Liver (tissue), 9 donors: ENCODE results near the gene SAMD4B. TPM values are rescaled to one million over a fixed set of nuclear protein-coding genes. Genes with fewer than 3 reads are reported as not detected.

Source experiments
- DNase-seq: peaks from one replicate; pipeline ENCODE4 v3.0.0-alpha.2; 2017; ENCODE audit warnings: low spot score
- H3K27ac ChIP-seq, 2 donors: one replicate each; pipeline ENCODE4 v1.7.0; 2013; ENCODE audit warnings: inconsistent platforms in 2 of 2, low read length in 2 of 2, control low read depth in 1 of 2, low read depth in 1 of 2, mild to moderate bottlenecking in 1 of 2
- H3K27me3 ChIP-seq, 4 donors: one replicate each; pipeline versions ENCODE4 v1.6.1 to v1.7.0; 2013; ENCODE audit warnings: low read length in 3 of 4, inconsistent platforms in 1 of 4, mild to moderate bottlenecking in 1 of 4, moderate library complexity in 1 of 4; ENCODE audit not compliant: control insufficient read depth in 4 of 4, insufficient read depth in 4 of 4
- H3K36me3 ChIP-seq, 4 donors: one replicate each; pipeline versions ENCODE4 v1.6.1 to v1.7.0; 2013; ENCODE audit warnings: low read length in 3 of 4, mild to moderate bottlenecking in 3 of 4, low read depth in 1 of 4, moderate library complexity in 1 of 4; ENCODE audit not compliant: control insufficient read depth in 4 of 4, insufficient read depth in 3 of 4
- H3K4me1 ChIP-seq, 4 donors: one replicate each; pipeline versions ENCODE4 v1.6.1 to v1.7.0; 2013; ENCODE audit warnings: low read length in 3 of 4, mild to moderate bottlenecking in 3 of 4, moderate library complexity in 1 of 4; ENCODE audit not compliant: control insufficient read depth in 4 of 4, insufficient read depth in 4 of 4
- H3K4me3 ChIP-seq, 3 donors: one replicate each; pipeline versions ENCODE4 v1.6.1 to v1.7.0; 2013; ENCODE audit warnings: low read length in 3 of 3, control low read depth in 1 of 3, low read depth in 1 of 3, mild to moderate bottlenecking in 1 of 3
- H3K9ac ChIP-seq, 2 donors: one replicate each; pipeline ENCODE4 v1.7.0; 2013; ENCODE audit warnings: low read length in 2 of 2, mild to moderate bottlenecking in 2 of 2, moderate library complexity in 2 of 2, control low read depth in 1 of 2, low read depth in 1 of 2
- H3K9me3 ChIP-seq, 4 donors: one replicate each; pipeline versions ENCODE4 v1.6.1 to v1.7.0; 2013; ENCODE audit warnings: low read length in 3 of 4; ENCODE audit not compliant: control insufficient read depth in 4 of 4
- ATF3 ChIP-seq: IDR thresholded peaks from 2 replicates; pipeline ENCODE4 v1.6.1; 2016; ENCODE audit warnings: antibody characterized with exemption
- EGR1 ChIP-seq, 2 donors: IDR thresholded peaks; 2 replicates each; pipeline ENCODE4 v1.6.1; 2016 to 2018; ENCODE audit warnings: antibody characterized with exemption in 2 of 2, low read depth in 2 of 2
- FOXA1 ChIP-seq: IDR thresholded peaks from 2 replicates; pipeline ENCODE4 v1.6.1; 2016; ENCODE audit warnings: antibody characterized with exemption
- FOXA2 ChIP-seq: IDR thresholded peaks from 2 replicates; pipeline ENCODE4 v1.6.1; 2016; ENCODE audit warnings: antibody characterized with exemption
- GABPA ChIP-seq, 2 donors: IDR thresholded peaks in 1 of 2; conservative IDR thresholded peaks in 1 of 2; 2 replicates each; pipeline ENCODE4 v1.6.1; 2016; ENCODE audit warnings: antibody characterized with exemption in 2 of 2, mild to moderate bottlenecking in 1 of 2, moderate library complexity in 1 of 2
- HNF4A ChIP-seq, 2 donors: conservative IDR thresholded peaks; 2 replicates each; pipeline ENCODE4 v1.6.1; 2016; ENCODE audit warnings: antibody characterized with exemption in 2 of 2, mild to moderate bottlenecking in 2 of 2
- HNF4G ChIP-seq: IDR thresholded peaks from 2 replicates; pipeline ENCODE4 v1.6.1; 2016; ENCODE audit warnings: antibody characterized with exemption
- JUND ChIP-seq, 2 donors: IDR thresholded peaks; 2 replicates each; pipeline ENCODE4 v1.6.1; 2016; ENCODE audit warnings: antibody characterized with exemption in 2 of 2
- NR2F2 ChIP-seq: IDR thresholded peaks from 2 replicates; pipeline ENCODE4 v1.6.1; 2016; ENCODE audit warnings: antibody characterized with exemption
- RAD21 ChIP-seq, 2 donors: IDR thresholded peaks; 2 replicates each; pipeline ENCODE4 v1.6.1; 2016; ENCODE audit warnings: antibody characterized with exemption in 2 of 2, mild to moderate bottlenecking in 2 of 2
- RXRA ChIP-seq, 2 donors: IDR thresholded peaks; 2 replicates each; pipeline ENCODE4 v1.6.1; 2017 to 2018; ENCODE audit warnings: antibody characterized with exemption in 2 of 2, mild to moderate bottlenecking in 1 of 2
- SP1 ChIP-seq: IDR thresholded peaks from 2 replicates; pipeline ENCODE4 v1.6.1; 2018; ENCODE audit warnings: antibody characterized with exemption, mild to moderate bottlenecking
- TAF1 ChIP-seq: conservative IDR thresholded peaks from 2 replicates; pipeline ENCODE4 v1.6.1; 2016; ENCODE audit warnings: antibody characterized with exemption, mild to moderate bottlenecking
- YY1 ChIP-seq: IDR thresholded peaks from 2 replicates; pipeline ENCODE4 v1.6.1; 2016; ENCODE audit warnings: antibody characterized with exemption, mild to moderate bottlenecking
- WGBS: extraction: QIAGEN DNeasy Blood & Tissue Kit; methylation state at CpG from one replicate; pipeline ENCODE4 v1.1.7; 2013; 5-methylcytosine and 5-hydroxymethylcytosine counted together
- polyA plus RNA-seq, 2 donors: library from polyadenylated mRNA; stranded (reverse) in 1 of 2; unstranded in 1 of 2; fragments of 200-250 nt in 1 of 2; fragments of >200 nt in 1 of 2; fragmentation: Nextera tagmentation in 1 of 2; extraction: Ambion mirVana in 1 of 2; gene quantifications; one replicate each; pipeline versions ENCODE4 v1.2.1 to v1.2.3, GENCODE V29; 2013 to 2015
- total RNA-seq, 2 donors: library from RNA; depleted of rRNA; stranded (reverse); fragments of >200 nt; gene quantifications; one replicate each; pipeline ENCODE4 v1.2.3, GENCODE V29; 2014
- TF ChIP-seq, protein P1 (sequence below): IDR thresholded peaks from 2 replicates; pipeline ENCODE4 v1.6.1; 2016; ENCODE audit warnings: antibody characterized with exemption, mild to moderate bottlenecking
- TF ChIP-seq, protein P2 (sequence below): fragments of 150-350 bp; IDR thresholded peaks from 2 replicates; pipeline ENCODE4 v1.5.1; 2017; ENCODE audit warnings: improper control_type of control experiment, low read depth, low read length; ENCODE audit not compliant: missing input control
- TF ChIP-seq, protein P3 (sequence below): IDR thresholded peaks from 2 replicates; pipeline ENCODE4 v1.6.1; 2016; ENCODE audit warnings: antibody characterized with exemption
- donor health status: healthy.
- donor health status: healthy.
- donor health status: healthy.
- donor health status: healthy.
- donor health status: healthy.

Gene SAMD4B
- total and polyA plus RNA-seq, 4 donors = 17.3 to 39.4 (median 30.5) TPM

DNA sequence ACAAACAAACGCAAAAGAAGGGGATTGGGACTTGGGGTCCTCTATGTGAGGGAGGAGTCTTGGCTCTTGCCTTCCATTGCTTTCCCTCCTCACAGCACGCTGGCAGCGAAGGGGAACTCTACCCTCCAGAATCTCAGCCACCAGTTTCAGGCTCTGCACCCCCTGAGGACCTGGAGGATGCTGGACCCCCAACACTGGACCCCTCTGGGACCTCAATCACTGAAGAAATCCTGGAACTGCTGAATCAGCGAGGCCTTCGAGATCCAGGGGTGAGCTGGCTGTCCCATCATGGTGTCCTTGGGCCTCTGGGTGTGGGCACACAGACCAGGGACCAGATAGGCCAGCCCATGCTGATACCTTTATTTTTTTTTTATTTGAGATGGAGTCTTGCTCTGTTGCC is 79.8 kb downstream of the SAMD4B start:
- Histone ChIP-seq H3K9me3 (no peaks in the 10 kb centered on the region), H3K36me3 (peaks cover 0 to 2% (median 0%) of the 10 kb centered on the region in 4 donors), H3K27ac (no peak overlapping the region), H3K27me3 (no peaks in the 10 kb centered on the region), H3K9ac (no peak overlapping the region), H3K4me1 (no peaks in the 10 kb centered on the region), H3K4me3 (no peak overlapping the region)
- WGBS = 97% methylated on average over 5 of the region's 5 CpGs
- TF ChIP-seq RXRA (IDR thresholded peaks at IDR 0.05) (no peak), EGR1 (IDR thresholded peaks at IDR 0.05; ENCODE audit: low read depth in 2 of 2) (no peak), JUND (IDR thresholded peaks at IDR 0.05) (no peak), GABPA (IDR thresholded peaks at IDR 0.05 in 1 of 2, conservative IDR thresholded peaks at IDR 0.05 in 1 of 2) (no peak), SP1 (no peak), RAD21 (IDR thresholded peaks at IDR 0.05) (no peak), NR2F2 (no peak), HNF4G (no peak), YY1 (no peak), ATF3 (no peak), FOXA2 (no peak), TAF1 (no peak), FOXA1 (no peak), HNF4A (conservative IDR thresholded peaks at IDR 0.05) (no peak)
- TF ChIP-seq, protein P1, sequence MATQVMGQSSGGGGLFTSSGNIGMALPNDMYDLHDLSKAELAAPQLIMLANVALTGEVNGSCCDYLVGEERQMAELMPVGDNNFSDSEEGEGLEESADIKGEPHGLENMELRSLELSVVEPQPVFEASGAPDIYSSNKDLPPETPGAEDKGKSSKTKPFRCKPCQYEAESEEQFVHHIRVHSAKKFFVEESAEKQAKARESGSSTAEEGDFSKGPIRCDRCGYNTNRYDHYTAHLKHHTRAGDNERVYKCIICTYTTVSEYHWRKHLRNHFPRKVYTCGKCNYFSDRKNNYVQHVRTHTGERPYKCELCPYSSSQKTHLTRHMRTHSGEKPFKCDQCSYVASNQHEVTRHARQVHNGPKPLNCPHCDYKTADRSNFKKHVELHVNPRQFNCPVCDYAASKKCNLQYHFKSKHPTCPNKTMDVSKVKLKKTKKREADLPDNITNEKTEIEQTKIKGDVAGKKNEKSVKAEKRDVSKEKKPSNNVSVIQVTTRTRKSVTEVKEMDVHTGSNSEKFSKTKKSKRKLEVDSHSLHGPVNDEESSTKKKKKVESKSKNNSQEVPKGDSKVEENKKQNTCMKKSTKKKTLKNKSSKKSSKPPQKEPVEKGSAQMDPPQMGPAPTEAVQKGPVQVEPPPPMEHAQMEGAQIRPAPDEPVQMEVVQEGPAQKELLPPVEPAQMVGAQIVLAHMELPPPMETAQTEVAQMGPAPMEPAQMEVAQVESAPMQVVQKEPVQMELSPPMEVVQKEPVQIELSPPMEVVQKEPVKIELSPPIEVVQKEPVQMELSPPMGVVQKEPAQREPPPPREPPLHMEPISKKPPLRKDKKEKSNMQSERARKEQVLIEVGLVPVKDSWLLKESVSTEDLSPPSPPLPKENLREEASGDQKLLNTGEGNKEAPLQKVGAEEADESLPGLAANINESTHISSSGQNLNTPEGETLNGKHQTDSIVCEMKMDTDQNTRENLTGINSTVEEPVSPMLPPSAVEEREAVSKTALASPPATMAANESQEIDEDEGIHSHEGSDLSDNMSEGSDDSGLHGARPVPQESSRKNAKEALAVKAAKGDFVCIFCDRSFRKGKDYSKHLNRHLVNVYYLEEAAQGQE = no peak
- TF ChIP-seq, protein P2, sequence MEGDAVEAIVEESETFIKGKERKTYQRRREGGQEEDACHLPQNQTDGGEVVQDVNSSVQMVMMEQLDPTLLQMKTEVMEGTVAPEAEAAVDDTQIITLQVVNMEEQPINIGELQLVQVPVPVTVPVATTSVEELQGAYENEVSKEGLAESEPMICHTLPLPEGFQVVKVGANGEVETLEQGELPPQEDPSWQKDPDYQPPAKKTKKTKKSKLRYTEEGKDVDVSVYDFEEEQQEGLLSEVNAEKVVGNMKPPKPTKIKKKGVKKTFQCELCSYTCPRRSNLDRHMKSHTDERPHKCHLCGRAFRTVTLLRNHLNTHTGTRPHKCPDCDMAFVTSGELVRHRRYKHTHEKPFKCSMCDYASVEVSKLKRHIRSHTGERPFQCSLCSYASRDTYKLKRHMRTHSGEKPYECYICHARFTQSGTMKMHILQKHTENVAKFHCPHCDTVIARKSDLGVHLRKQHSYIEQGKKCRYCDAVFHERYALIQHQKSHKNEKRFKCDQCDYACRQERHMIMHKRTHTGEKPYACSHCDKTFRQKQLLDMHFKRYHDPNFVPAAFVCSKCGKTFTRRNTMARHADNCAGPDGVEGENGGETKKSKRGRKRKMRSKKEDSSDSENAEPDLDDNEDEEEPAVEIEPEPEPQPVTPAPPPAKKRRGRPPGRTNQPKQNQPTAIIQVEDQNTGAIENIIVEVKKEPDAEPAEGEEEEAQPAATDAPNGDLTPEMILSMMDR = no peak
- TF ChIP-seq, protein P3, sequence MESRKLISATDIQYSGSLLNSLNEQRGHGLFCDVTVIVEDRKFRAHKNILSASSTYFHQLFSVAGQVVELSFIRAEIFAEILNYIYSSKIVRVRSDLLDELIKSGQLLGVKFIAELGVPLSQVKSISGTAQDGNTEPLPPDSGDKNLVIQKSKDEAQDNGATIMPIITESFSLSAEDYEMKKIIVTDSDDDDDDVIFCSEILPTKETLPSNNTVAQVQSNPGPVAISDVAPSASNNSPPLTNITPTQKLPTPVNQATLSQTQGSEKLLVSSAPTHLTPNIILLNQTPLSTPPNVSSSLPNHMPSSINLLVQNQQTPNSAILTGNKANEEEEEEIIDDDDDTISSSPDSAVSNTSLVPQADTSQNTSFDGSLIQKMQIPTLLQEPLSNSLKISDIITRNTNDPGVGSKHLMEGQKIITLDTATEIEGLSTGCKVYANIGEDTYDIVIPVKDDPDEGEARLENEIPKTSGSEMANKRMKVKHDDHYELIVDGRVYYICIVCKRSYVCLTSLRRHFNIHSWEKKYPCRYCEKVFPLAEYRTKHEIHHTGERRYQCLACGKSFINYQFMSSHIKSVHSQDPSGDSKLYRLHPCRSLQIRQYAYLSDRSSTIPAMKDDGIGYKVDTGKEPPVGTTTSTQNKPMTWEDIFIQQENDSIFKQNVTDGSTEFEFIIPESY = no peak
- no peak for DNase-seq
